ENCODE measurements around the gene SMAD3. TPM values are rescaled to one million over a fixed set of nuclear protein-coding genes. Genes with fewer than 3 reads are reported as not detected.

Gene SMAD3
- total RNA-seq, 2 donors from 2014 or later = 47.9 to 78.5 TPM

DNA sequence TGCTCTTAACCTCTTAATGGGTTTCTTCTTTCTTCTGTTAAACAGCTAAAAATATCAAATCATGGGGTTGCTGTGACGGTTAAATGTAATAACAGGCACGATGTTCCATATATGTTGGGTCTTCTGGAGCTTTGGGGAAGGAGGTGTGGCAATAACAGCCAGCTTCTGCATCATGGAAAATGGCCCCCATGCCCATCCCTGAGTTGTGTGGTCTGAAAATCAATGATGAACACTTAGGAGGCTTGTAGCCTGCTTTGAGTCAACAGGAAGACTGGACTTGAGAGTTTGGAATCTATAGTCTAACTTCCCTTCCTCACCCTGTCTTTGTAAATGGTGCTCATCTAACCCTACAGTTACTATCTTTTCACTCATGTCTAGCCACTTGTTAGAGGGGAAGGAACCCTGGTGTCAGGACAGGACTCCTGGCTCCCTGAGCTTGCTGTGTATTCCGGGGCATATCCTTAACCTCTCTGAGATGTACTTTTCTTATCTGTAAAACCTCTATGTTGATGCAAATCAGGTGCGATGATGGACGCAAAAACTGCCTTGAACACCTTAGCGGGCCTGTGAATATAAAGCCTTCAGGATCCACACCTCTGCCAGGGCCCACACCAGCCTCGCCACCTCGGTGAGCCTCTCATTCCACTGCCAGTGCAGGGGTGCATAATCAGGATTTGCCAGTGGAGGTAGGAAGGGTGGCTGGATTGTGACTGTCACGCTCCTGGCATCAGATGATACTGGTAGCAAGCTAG lies 27.5 kb downstream of the SMAD3 start:
- H3K4me3 ChIP-seq = no peak overlapping the region
- H3K9me3 ChIP-seq = no peaks in the 10 kb centered on the region
- H3K27me3 ChIP-seq (replicated peaks; ENCODE audit: insufficient read depth) = no peaks in the 10 kb centered on the region
- H3K4me1 ChIP-seq (ENCODE audit: control insufficient read depth in 1 of 2, low read depth in 2 of 2) = peaks cover 23 to 52% of the 10 kb centered on the region in 2 donors
- ATAC-seq (ENCODE audit: insufficient number of reproducible peaks, low FRiP score, low read depth) (no peak), DNase-seq (ENCODE audit: low spot score) (no peak)
- H3K36me3 ChIP-seq = no peaks in the 10 kb centered on the region
- no peak overlapping the region for H3K27ac ChIP-seq
- TF ChIP-seq, protein P1, sequence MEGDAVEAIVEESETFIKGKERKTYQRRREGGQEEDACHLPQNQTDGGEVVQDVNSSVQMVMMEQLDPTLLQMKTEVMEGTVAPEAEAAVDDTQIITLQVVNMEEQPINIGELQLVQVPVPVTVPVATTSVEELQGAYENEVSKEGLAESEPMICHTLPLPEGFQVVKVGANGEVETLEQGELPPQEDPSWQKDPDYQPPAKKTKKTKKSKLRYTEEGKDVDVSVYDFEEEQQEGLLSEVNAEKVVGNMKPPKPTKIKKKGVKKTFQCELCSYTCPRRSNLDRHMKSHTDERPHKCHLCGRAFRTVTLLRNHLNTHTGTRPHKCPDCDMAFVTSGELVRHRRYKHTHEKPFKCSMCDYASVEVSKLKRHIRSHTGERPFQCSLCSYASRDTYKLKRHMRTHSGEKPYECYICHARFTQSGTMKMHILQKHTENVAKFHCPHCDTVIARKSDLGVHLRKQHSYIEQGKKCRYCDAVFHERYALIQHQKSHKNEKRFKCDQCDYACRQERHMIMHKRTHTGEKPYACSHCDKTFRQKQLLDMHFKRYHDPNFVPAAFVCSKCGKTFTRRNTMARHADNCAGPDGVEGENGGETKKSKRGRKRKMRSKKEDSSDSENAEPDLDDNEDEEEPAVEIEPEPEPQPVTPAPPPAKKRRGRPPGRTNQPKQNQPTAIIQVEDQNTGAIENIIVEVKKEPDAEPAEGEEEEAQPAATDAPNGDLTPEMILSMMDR (IDR thresholded peaks at IDR 0.05) = no peak

DNA sequence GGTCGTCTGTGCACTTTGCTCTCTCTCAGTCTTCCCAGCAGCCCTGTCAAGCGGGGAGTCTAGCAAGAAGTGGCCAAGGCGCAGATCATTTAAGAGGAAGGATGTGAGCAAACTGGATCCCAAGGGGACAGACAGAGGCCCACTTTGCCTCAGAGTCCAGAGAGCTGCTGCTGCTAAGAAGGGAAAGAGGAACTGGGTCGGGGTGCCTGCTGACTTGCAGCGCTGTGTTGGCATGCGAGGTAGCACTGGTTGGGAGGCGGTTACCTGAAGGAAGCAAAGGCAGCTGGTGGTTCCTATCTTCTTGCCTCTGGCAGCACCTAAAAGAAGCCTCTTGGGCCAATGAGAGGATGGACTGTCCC lies 28.1 kb downstream of the SMAD3 start:
- Histone ChIP-seq H3K4me3 (no peak overlapping the region), H3K36me3 (no peaks in the 10 kb centered on the region), H3K4me1 (ENCODE audit: control insufficient read depth in 1 of 2, low read depth in 2 of 2) (peaks cover 26 to 50% of the 10 kb centered on the region in 2 donors), H3K27me3 (replicated peaks; ENCODE audit: insufficient read depth) (no peaks in the 10 kb centered on the region), H3K9me3 (no peaks in the 10 kb centered on the region), H3K27ac (no peak overlapping the region)
- no peak for ATAC-seq (ENCODE audit: insufficient number of reproducible peaks, low FRiP score, low read depth)
- TF ChIP-seq, protein P1 (IDR thresholded peaks at IDR 0.05) = no peak
- no peak for DNase-seq (ENCODE audit: low spot score)

DNA sequence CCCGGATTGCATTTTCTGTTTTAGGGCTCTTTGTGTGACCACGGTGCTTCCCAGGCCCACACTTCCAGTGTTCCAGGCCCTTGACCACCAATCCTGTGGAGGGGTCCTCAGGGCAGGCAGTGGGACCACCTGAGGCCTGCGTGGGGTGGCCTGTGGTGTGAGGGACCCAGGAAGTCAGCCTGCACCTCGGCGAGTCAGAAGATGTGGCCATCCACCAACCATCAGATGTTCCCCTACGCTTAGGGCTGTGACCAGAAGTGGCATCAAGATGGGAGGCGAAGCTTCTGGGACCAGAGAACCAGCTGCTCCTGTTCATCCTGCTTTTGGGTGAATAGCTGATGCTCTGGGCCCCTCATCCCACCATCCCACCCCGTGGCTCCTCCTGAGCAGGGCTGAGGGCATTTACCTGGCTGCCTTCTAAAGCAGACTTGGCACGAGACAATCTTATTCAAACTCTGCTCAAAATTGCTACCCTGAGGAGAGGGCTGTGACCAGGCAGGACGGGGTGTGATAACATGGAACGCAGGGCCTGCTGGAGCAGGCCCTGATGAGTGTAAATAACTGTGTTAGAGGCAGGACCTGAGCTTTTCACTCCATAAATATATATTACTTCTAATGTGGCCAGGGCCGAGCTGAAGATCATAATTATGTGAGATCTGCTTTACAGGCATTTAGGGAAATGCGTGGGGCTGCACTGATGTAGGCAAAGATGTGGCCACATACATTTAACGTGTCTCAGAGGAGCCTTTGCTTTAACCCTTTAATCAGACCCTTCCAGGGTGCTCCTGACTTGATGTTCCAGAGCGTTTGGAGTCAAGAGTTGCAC lies 28.8 kb downstream of the SMAD3 start:
- Histone ChIP-seq H3K27ac (no peak overlapping the region), H3K4me1 (ENCODE audit: control insufficient read depth in 1 of 2, low read depth in 2 of 2) (peaks cover 24 to 50% of the 10 kb centered on the region in 2 donors), H3K36me3 (no peaks in the 10 kb centered on the region), H3K27me3 (replicated peaks; ENCODE audit: insufficient read depth) (no peaks in the 10 kb centered on the region), H3K9me3 (no peaks in the 10 kb centered on the region), H3K4me3 (no peak overlapping the region)
- TF ChIP-seq, protein P1 (IDR thresholded peaks at IDR 0.05) = no peak
- ATAC-seq (ENCODE audit: insufficient number of reproducible peaks, low FRiP score, low read depth) (no peak), DNase-seq (ENCODE audit: low spot score) (no peak)

DNA sequence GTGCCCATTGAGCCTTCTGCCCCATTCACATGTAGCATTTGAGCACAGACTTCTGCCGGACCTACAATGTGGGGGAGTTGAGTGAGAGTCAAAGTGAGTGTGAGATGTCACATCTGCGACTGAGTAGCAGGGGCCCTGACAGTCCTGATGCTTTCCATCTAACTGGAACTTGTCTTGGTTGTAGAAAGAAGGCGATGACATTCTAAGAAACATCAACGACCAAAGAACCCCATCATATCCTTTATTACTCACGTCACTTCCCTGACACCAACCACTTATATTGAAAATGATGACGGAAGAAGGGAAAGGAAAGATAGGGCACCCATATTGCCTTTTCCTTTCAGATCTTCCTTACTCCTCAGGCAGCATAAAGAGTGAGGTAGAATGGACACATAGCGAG lies 30.5 kb downstream of the SMAD3 start:
- Histone ChIP-seq H3K9me3 (no peaks in the 10 kb centered on the region), H3K4me3 (no peak overlapping the region), H3K4me1 (ENCODE audit: control insufficient read depth in 1 of 2, low read depth in 2 of 2) (peaks cover 22 to 40% of the 10 kb centered on the region in 2 donors), H3K27ac (no peak overlapping the region), H3K27me3 (replicated peaks; ENCODE audit: insufficient read depth) (no peaks in the 10 kb centered on the region), H3K36me3 (no peaks in the 10 kb centered on the region)
- TF ChIP-seq, protein P1 (IDR thresholded peaks at IDR 0.05) = no peak
- DNase-seq (ENCODE audit: low spot score) (no peak), ATAC-seq (ENCODE audit: insufficient number of reproducible peaks, low FRiP score, low read depth) (no peak)

DNA sequence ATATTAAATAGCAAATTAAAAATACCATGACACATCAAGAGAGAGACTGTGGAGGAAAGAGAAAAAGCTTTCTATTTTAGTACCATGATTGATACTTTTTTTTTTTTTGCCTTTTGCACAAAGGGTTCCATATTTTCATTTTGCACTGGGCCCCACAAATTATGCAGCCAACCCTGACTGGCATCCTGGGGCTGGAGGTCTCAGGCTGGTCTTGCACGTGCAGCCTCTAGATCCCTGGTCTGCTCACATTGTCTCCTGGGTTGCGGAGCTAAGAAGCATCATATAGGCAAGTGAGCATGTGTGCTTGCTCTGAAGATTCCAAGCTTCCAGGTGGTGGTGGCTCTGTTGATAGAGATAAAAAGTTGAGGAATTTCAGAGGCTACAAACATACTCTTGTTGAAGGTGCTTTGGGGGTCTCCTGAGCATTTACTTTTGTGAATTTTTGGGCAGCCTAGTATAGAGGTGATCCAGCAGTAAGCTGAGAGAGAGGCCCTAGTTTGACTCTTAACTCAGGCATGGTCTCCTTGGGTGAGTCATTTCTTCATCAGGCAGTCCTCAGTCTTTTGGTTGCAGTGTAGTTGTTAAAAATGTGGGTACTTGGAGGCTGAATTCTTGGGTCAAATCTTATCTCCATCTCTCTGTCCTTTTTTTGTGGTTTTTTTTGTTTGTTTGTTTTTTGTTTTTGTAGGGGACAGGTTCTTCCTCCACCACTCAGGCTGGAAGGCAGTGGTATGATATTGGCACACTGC lies 31.3 kb downstream of the SMAD3 start:
- H3K4me3 ChIP-seq = no peak overlapping the region
- no peaks in the 10 kb centered on the region for H3K36me3 ChIP-seq
- H3K4me1 ChIP-seq (ENCODE audit: control insufficient read depth in 1 of 2, low read depth in 2 of 2) = peaks cover 13 to 41% of the 10 kb centered on the region in 2 donors
- no peak overlapping the region for H3K27ac ChIP-seq
- TF ChIP-seq, protein P1 (IDR thresholded peaks at IDR 0.05) = no peak
- DNase-seq (ENCODE audit: low spot score) (no peak), ATAC-seq (ENCODE audit: insufficient number of reproducible peaks, low FRiP score, low read depth) (no peak)
- no peaks in the 10 kb centered on the region for H3K27me3 ChIP-seq (replicated peaks; ENCODE audit: insufficient read depth)
- no peaks in the 10 kb centered on the region for H3K9me3 ChIP-seq
